ENCODE data around the gene TUFT1.

TUFT1 gene

DNA sequence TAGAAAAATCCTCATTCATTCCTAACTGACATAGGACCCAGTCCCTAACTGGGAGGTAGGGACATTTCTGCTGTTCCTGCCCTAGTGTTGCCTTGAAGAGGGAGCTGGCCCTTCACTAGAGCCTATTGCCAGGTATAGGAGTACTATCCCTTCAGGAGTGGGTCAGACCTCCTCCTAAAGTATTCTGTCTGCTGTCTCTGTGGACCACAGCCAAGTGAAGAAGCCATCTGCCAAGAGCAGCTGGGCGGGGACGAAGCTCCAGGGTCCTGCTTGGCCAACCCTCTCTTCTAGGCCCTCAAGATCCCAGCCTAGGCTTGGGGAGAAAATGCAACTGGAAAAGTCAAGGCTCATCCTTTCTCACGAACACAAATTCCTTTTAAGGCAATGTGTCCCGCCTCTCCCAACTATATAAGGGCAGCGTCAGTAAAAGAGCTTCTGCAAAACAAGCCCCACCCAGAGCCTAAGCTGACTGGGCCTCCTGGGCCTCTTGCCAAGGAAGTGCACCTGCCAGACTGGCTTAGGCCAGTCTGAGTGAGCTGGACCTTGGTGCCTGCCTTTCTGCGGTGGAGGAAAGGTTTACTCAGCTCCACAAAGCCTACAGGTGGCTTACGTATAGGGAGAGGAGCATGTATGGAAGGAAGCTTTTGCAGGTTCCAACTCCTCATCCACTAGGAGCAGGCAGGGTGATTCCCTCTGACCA is 638 bp upstream of the TUFT1 start:
- no peak for DNase-seq (ENCODE audit: low read depth)

DNA sequence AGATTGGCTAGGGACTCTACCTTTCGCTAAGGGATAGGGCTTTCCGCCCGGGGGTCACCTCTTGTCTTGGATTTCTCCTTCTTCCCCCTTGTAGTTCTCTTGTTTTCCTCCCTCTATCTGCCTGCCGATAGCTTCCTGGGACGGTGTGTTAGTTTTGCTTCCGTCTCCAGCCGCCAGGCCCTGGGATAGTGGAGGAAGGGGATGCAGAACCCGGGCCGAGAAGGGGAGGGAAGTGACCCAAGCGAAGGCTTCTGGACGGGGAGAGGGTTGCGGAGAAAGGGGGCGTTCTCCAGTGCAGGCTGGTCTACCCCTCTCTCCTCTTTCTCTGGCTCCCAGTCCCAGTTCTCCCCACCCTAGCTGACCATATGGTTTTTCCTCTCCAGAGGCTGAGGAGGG is 871 bp downstream of the TUFT1 start:
- DNase-seq (ENCODE audit: low read depth) = no peak

DNA sequence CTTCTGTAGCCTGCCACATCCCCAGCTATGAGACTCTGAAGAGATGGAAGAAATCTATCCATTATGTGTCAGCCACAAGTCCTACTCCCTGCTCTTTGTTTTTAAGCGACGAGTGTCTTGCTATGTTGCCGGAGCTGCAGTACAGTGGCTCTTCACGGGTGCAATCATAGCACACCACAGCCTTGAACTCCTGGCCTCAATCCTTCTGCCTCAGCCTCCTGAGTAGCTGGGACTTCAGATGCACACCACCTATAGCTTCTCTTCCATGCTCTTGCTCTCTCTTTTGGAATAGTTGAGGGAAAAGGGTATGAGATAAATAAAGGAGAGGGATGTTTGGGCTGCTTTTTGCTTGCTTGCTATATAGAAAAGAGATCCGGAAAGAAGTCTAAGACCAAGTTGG is 1.6 kb downstream of the TUFT1 start:
- no peak for DNase-seq (ENCODE audit: low read depth)

DNA sequence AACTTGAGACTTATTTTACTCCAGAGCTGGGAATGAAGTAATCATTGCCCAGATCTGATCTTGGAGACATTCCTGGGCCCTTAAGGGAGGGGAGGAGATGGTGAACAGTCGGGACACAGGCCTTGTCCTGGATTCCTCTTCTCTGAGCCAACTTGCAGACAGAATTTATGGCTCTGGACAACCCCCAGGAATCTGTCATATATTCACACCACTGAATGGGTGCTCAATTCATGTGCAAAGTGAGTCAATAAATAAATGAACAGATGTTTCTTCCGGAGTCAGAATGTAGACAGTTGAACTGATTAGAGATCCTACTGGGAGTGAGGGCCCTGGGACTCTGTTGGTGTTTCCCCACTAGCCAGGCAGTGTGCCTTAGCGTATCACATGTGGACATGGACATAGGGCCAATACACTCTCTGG is 2.6 kb downstream of the TUFT1 start:
- DNase-seq (ENCODE audit: low read depth) = no peak

DNA sequence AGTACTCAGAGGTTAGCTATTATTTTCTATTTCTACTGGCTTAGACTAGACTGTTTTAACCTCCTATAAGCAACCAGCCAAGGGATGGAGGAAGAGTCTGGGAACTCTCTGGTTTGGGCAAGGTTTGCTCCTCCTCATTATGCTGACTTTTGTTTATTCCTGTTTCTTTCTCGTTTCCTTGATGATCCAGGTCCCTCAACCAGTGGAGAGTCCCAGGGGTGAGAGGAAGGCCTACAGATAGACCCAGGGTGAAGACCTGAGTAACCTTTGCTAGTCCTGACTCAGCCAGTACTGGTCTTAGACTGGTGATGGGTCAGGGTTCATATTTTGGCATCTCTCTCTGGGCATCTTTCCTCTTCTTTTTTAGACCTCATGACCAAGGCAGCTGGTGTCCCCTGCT is 5.4 kb downstream of the TUFT1 start:
- no peak for DNase-seq (ENCODE audit: low read depth)

DNA sequence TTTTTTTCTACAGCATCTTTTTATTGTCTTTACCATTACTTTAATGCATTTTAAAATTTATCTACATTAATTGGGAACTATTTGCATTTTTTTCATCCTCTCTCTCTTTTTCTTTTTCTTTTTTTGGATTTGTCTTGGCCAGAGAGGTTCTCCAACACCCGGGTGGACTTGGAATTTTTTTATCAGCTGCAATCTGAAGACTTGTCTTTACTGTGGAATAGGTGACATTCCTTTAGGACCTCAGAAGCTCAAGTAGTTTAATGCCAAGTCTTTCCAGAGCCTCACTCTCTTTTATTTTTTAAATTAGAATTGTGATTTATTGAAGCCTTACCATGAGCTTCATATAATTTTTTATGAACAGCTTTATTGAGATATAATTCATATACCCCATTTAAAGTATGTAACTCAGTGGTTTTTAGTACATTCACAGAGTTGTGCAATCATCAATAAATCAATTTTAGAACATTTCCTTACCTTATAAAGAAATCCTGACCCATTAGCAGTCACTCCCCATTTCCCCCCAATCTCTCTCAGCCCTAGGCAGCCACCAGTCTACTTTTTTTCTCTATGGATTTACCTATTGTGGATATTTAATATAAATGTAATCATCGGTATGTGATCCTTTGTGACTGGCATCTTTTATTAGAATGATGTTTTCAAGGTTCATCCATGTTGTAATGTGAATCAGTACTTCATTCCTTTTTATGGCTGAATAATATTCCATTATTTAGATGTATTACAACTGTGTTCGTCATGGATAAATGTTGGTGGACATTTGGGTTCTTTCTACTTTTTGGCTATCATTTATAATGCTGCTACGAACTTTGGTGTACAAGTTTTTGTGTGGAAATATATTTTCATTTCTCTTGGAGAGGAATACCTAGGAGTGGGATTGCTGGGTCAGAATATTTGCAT is 6.2 kb downstream of the TUFT1 start:
- DNase-seq (ENCODE audit: low read depth) = no peak

DNA sequence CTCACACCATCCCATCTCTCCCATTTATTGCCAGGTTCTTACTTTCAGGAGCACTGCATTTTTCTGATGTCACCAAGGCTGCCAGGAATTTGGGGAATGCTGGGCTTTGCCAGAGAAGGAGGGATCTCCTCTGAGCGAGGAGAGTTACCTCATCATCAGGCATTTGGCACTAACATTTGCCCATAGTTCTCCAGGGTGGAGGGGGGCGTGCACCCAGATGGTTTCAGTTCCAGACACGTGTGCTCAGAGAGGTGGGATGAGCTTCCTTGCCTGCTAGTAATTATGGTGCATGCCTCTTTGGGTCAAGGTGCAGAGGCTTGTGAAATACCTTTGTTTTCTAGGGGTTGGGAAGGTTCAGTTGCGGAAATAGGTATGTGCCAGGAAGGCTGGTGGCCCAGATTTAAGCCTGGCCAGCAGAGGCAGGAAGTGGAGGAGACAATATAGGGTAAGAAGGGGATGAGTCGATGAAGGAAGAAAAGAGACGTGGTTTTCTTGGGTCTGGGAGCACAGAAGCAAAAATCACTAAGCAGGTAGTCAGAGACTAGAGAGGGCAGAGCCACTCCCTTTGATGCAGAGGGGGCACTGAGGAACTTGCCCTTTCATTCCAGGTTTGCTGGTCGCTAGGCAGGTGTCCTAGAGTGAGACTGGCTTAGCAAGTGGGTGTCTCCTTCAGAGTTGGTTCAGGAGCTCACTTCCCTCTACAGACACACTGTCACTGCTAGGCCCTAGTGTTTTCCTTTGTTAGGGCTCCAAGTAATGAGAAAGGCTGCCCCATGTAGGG is 7.2 kb downstream of the TUFT1 start:
- DNase-seq (ENCODE audit: low read depth) = no peak

DNA sequence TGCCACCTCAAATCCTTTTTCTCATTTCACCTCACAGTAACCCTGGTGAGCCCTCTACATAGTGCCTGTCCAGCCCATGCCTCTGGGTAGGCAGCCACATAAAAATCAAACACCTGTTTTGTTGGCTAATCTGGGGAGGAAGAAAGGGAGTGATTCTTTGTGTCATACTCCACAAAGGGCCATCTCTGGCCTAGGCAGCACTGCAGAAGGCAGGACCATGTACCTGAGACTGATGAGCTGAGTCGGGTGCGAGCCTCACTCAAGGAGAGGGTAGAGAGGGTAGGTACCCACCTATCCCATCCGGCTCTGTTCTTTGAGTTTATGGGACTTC is 7.8 kb downstream of the TUFT1 start:
- no peak for DNase-seq (ENCODE audit: low read depth)

DNA sequence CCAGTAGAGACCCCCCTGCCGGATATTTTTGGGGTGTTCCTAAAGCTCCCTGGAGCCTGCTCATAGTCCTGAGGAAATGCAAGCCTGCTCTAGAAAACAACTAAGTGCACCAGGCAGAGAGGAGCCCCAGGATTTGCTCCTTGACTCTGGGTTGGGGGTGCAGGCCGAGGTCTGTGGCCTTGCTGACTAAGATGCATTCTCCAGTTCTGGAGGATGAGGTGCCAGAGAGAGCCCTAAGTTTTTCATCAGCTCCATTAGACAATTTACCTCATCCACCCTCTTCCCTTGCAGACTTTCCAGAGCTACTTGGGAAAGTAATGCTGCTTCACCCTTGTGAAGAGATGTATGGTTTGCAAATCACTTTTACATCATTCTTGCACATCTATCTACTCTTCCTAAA is 9.1 kb downstream of the TUFT1 start:
- DNase-seq (ENCODE audit: low read depth) = no peak

DNA sequence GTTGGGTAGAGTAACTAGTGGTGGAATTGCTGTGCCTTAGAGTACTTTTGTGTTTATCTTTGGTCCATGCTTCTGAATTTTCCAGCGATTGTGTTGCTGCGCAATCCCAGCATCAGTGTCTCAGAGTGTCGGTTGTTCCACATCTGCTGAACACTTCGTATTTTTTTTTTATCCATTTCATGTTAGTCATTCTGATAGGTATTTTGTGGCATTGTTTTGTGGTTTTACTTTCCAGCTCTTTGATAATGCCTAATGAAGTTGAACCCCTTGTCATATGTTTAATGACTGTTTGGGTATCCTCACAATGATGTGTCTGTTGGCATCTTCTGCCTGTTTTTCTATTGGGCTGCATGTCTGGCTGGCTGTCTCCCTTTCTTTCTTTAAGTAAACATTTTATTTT is 13.6 kb downstream of the TUFT1 start:
- no peak for DNase-seq (ENCODE audit: low read depth)

DNA sequence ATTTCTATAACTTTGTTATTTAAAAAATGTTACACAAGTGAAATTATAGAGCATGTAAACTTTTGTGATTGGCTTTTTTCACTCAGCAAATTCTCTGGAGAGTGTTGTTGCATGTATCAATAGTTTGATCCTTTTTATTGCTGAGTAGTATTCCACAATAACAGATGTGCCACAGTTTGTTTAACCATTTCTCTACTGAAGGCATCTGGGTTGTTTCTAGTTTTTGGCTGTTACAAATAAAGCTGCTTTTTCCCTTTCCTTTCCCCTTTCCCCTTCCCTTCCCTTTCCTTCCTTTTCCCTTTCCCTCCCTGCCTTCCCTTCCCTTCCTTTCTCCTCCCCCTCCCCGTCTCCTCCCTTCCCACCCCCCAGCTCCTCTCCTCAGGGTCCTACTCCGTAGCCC is 15.9 kb downstream of the TUFT1 start:
- no peak for DNase-seq (ENCODE audit: low read depth)

DNA sequence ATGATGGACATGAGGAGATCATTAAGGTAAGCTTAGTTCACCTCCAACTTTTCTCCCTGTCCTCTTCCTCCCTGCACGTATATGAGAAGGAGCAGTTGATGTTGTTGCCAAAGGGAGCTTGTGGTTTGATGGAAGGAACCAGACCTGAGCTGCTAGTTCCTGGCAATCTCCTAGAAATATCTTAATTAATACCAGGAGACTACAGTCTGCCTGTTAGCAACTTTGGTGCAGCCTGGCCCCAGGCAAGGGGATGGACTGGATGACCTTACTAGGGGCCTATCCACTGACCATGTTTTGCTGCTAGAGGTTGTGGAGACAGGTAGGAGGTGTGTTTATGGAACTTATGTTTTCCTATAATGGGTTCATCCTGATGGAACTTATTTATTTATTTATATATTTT is 22.6 kb downstream of the TUFT1 start:
- DNase-seq (ENCODE audit: low read depth) = no peak

DNA sequence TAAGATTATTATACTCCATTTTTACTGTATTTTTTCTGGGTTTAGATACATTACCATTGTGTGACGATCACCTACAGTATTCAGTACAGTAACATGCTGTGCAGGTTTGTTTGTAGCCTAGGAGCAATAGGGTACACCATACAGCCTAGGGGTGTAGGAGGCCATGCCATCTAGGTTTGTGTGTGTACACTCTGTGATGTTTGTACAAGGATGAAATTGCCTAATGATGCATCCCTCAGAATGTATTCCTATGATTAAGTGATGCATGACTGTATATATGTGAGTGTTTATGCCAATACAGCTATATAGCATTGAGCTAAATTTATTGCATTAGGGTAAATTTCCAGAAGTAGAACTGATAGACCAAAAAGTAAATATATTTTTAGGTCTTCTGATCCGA is 23.3 kb downstream of the TUFT1 start:
- DNase-seq (ENCODE audit: low read depth) = no peak

DNA sequence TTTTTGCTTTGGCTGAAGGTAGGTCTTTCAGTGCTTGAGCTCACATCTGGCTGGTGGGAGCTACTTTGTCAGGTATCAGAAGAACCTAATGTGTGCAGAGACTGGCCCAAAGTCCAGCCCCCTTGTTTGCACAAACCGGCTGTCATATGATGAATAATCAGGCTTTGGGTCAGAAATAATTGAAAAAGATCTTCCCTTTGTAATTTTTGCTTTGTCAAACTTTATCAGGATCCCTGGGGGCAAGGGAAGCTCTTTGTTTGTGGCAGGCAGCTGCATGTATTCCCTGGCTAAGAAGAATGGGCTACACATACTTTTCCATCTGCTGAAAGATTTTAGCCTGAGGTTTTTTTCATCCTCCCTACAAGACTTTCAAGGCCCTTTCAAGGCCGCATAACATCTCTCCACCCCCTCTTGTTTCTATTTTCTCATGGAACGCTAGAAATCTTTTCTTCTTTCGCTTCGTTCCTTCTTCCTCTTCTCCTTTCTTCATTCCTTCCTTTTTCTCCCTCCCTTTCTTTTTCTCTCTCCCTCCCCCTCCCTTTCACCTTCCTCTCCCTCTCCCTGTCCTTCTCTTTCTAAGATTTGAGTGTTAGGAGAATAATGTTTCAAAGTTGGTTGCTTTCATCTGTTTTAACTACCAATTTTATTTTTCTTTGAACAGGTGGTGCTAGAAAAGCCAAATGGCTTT is 25.5 kb downstream of the TUFT1 start:
- no peak for DNase-seq (ENCODE audit: low read depth)

DNA sequence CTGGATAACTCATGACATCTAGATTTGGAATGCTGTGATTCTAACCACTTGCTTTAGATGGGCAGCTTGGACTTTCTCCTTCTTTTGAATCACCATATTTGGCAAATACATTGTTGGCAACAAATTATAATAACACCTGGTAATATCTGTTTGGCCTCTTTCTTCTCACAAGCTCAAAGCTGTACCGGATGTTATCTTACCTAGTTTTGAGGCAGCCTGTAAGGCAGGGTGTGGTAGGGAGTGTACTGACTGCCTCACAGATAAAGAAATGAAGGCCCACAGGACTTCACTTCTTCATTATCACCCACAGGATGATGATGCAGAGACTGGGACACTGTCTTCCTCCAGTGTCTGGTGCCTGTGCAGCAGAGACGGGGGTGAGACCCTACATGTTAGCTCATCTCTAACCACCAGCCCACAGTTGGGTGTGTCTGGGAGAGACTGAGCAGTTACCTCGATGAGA is 28.5 kb downstream of the TUFT1 start:
- DNase-seq (ENCODE audit: low read depth) = no peak

DNA sequence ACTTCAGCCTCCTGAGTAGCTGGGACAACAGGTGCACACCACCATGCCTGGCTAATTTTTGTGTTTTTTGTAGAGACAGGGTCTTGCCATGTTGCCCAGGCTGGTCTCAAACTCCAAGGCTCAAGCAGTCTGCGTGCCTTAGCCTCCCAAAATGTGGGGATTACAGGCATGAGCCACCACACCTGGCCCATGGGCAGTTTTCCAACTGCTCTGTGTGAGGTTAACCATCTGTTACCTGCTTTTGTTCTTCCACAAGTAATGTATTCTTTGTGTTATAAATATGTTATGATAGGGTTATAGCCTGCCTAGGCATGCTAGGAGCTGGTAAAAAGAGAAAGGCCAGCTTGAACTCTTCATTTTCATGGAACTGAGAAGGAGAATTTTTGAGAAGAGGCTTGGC is 30.7 kb downstream of the TUFT1 start:
- DNase-seq (ENCODE audit: low read depth) = no peak

DNA sequence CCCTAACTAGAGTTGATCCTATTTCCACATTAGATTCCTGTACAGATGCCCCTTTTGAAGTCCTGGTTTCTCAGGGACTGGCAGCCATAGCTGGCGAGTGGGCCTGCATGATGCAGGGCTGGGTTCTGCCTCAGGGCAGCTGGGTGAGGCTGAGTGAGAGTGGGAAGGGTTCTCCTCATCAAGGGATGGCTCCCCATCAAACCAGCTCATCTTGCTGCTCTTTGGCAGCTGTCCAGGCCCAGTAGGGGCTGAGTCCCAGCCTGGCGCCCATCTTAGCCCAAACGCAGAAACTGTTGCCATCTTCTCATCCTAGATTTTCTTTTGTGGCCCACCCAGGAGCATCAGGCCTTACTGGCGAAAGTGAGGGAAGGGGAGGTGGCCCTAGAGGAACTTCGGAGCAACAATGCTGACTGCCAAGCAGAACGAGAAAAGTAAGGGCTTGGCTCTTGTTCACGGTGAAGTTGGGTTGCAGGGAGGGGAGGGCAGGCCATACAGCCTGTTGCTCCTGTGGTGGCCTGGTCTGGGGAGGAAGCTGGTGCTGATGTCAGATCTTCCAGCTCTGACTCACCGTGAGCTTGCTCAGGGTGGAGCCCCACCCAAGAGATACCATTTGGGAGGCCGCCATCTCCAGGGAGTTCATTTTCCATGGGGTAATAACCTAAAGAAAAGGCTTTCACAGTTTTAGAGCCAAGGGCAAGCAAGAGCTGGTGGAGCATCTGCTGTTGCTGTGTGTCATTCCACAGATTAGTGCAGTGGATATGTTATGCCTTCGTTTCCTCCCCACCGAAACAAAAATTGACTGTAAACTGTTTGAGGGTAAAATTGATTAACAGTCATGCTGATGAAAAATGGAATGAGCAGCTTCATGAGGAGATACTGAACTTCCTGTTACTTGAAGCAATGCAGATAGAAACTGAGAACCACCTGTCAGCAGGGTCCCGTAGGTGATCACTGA is 34.7 kb downstream of the TUFT1 start:
- DNase-seq (ENCODE audit: low read depth) = no peak

DNA sequence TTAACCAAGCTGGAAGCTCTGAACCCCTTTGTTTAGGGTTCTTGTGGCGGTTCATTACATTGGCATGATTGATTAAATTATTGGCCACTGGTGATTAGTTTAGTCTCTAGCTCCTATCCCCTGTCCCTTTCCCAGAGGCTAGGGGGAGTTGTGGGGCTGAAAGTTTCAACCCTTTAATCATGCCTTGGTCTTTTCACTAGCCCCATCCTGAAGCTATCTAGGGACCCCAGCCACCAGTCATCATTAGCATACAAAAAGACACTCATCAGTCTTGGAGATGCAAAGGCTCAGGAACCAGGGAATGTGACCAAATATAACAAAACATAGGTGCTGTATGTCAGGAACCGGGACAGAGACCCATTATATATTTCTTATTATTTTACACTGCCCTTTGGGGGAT is 37.1 kb downstream of the TUFT1 start:
- no peak for DNase-seq (ENCODE audit: low read depth)

DNA sequence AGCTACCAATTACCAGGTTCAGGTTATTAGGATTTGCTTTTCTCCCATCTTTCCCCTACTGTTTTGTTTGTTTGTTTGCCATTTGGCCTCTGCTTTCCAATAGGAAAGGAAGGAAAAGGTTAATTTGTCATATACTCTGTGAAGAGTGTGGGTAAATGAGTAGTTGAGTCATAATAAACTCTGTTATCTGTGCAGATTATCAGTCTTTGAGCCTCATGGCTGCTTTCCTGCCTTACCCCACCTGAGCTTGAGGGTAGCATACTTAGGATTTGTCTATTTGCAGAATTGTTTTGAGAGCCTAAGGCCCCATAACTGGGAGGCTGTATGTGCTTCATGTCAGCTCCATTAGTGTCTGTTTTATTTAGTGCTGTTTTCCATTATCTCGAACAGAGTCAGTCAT is 38.8 kb downstream of the TUFT1 start:
- no peak for DNase-seq (ENCODE audit: low read depth)

DNA sequence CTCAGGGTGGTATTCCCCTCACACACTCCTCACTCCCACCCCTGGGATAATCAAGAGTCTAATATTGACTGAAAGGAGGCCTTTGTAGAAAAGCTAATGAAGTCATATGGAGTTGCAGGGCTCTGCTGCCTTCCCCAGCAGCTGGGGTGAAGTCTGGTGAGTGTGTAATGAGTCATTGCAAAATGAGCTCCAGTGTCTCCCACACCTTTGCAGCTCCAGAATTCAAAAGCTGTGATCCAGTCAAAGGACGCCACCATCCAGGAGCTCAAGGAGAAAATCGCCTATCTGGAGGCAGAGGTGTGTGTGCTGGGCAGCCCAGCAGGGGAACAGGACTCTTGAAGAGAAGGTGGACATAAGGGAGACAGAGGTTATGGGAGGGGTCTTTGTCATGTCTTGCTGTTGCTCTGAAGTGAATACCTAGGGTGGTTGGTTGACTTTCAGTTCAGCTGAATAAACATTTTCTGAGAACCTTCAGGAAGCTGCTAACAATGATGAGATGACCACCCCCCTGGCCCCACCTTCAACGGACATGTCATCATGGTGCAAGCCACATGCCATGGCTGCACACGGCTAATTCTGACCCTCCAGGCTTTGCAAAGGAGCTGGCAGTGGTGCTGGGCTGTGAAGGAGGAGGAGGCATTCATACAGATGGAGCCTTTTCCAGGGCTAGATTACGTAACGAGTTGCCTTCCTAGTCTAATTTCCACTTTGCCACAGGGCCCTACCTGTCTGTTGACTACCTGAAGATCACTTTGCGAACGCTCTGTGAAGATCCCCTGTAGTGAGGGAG is 39.5 kb downstream of the TUFT1 start:
- DNase-seq (ENCODE audit: low read depth) = no peak
